Hepatocyte (in vitro differentiated cells): ENCODE measurements around the gene EPM2AIP1. TPM values are rescaled to one million over a fixed set of nuclear protein-coding genes. Genes with fewer than 3 reads are reported as not detected.

Source experiments
- DNase-seq: peaks from one replicate; pipeline ENCODE4 v3.0.0-alpha.2; 2016; ENCODE audit warnings: low spot score
- H2AFZ ChIP-seq: fragments of 200-600 bp; sonication (generic); 2 replicates; pipeline ENCODE4 v1.6.0; 2016; ENCODE audit warnings: antibody characterized with exemption, mild to moderate bottlenecking
- H3K27ac ChIP-seq: fragments of 200-600 bp; sonication (generic); 2 replicates; pipeline ENCODE4 v1.5.1; 2016; ENCODE audit warnings: mild to moderate bottlenecking
- H3K27me3 ChIP-seq: fragments of 200-600 bp; sonication (generic); 2 replicates; pipeline ENCODE4 v1.6.1; 2016
- H3K36me3 ChIP-seq: fragments of 200-600 bp; sonication (generic); replicated peaks from 2 replicates; pipeline ENCODE4 v1.5.1; 2016; ENCODE audit warnings: low read depth; ENCODE audit not compliant: insufficient read depth
- H3K4me1 ChIP-seq: fragments of 200-600 bp; sonication (generic); 2 replicates; pipeline ENCODE4 v1.5.1; 2016; ENCODE audit warnings: mild to moderate bottlenecking, moderate library complexity; ENCODE audit not compliant: insufficient read depth
- H3K4me2 ChIP-seq: fragments of 200-600 bp; sonication (generic); 2 replicates; pipeline ENCODE4 v1.6.0; 2016
- H3K4me3 ChIP-seq: fragments of 200-600 bp; sonication (generic); 2 replicates; pipeline ENCODE4 v1.5.1; 2016; ENCODE audit warnings: mild to moderate bottlenecking
- H3K79me2 ChIP-seq: fragments of 200-600 bp; sonication (generic); 2 replicates; pipeline ENCODE4 v1.6.0; 2017; ENCODE audit warnings: mild to moderate bottlenecking
- H3K9me2 ChIP-seq: fragments of 200-600 bp; sonication (generic); replicated peaks from 2 replicates; pipeline ENCODE4 v1.6.0; 2017; ENCODE audit warnings: mild to moderate bottlenecking; ENCODE audit not compliant: insufficient read depth
- H3K9me3 ChIP-seq: fragments of 200-600 bp; sonication (generic); 2 replicates; pipeline ENCODE4 v1.5.1; 2016; ENCODE audit warnings: low read depth, mild to moderate bottlenecking
- H4K20me1 ChIP-seq: fragments of 200-600 bp; sonication (generic); 2 replicates; pipeline ENCODE4 v1.6.0; 2016; ENCODE audit warnings: mild to moderate bottlenecking; ENCODE audit not compliant: insufficient read depth, poor library complexity, severe bottlenecking
- CTCF ChIP-seq: fragments of 200-600 bp; sonication (generic); IDR thresholded peaks from 2 replicates; pipeline ENCODE4 v1.5.1; 2016; ENCODE audit warnings: antibody characterized with exemption, mild to moderate bottlenecking; ENCODE audit not compliant: poor library complexity
- EZH2 ChIP-seq: fragments of 200-600 bp; sonication (generic); IDR thresholded peaks from 2 replicates; pipeline ENCODE4 v1.6.1; 2016; ENCODE audit warnings: antibody characterized with exemption, mild to moderate bottlenecking, borderline replicate concordance
- EZH2phosphoT487 ChIP-seq: fragments of 200-600 bp; sonication (generic); IDR thresholded peaks from one replicate; pipeline ENCODE4 v1.6.1; 2018; ENCODE audit warnings: antibody characterized with exemption, mild to moderate bottlenecking, low read depth, moderate library complexity; ENCODE audit not compliant: unreplicated experiment, severe bottlenecking
- WGBS: methylation state at CpG from one replicate; pipeline ENCODE4 v1.1.6; 2016; ENCODE audit warnings: low lambda C conversion rate; ENCODE audit errors: missing lambda C conversion rate; 5-methylcytosine and 5-hydroxymethylcytosine counted together
- polyA plus RNA-seq: library from polyadenylated mRNA; unstranded; fragments of >200 nt; fragmentation: Nextera tagmentation; extraction: Ambion mirVana; gene quantifications from 2 replicates; pipeline ENCODE4 v1.2.1, GENCODE V29; 2016
- total RNA-seq: library from RNA; depleted of rRNA; stranded (reverse); fragments of >200 nt; gene quantifications from 2 replicates; pipeline ENCODE4 v1.2.3, GENCODE V29; 2014

EPM2AIP1 gene
- total and polyA plus RNA-seq, 2 experiments from 2014 or later = 14.6 to 32.4 TPM

GRCh38 chr3:37024820-37025405 is 32.0 kb upstream of the EPM2AIP1 start:
- Histone ChIP-seq H3K9me3 (no peaks in the 10 kb centered on the region), H3K36me3 (no peaks in the 10 kb centered on the region), H4K20me1 (no peaks in the 10 kb centered on the region), H3K79me2 (no peaks in the 10 kb centered on the region), H2AFZ (no peak overlapping the region), H3K4me2 (no peak overlapping the region), H3K4me1 (no peaks in the 10 kb centered on the region), H3K4me3 (no peak overlapping the region), H3K27ac (no peak overlapping the region), H3K9me2 (no peaks in the 10 kb centered on the region), H3K27me3 (no peaks in the 10 kb centered on the region)
- WGBS = 99% methylated on average over 3 of the region's 3 CpGs
- DNase-seq = no peak
- TF ChIP-seq EZH2phosphoT487 = no peak
- no peak for TF ChIP-seq EZH2
- no peak for TF ChIP-seq CTCF

DNA sequence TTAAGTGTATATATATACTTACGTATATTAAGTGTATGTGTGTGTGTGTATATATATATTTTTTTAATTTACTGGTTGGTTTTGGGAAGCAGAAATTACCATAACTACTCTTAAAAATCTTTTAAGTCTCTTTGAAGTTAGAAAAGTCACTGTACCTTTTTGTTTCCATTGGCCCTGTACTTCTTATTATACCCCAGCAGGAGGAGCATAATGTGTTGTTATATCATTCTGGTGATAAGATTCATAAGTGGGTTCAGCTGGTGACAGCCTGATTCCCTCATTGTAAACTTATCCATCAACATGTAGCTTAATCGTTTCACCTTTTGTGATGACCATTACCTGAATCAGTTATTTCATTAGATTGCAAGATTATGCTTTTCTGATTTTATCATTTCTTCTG is 31.2 kb upstream of the EPM2AIP1 start:
- Histone ChIP-seq H3K9me2 (no peaks in the 10 kb centered on the region), H3K9me3 (no peaks in the 10 kb centered on the region), H3K4me1 (no peaks in the 10 kb centered on the region), H3K4me2 (no peak overlapping the region), H3K36me3 (no peaks in the 10 kb centered on the region), H3K27ac (no peak overlapping the region), H2AFZ (no peak overlapping the region), H3K27me3 (no peaks in the 10 kb centered on the region), H3K79me2 (no peaks in the 10 kb centered on the region), H3K4me3 (no peak overlapping the region), H4K20me1 (no peaks in the 10 kb centered on the region)
- TF ChIP-seq EZH2 (no peak), EZH2phosphoT487 (no peak), CTCF (no peak)
- WGBS = 100% methylated on average over 2 of the region's 2 CpGs
- DNase-seq = no peak

GRCh38 chr3:37017683-37018082 is 24.8 kb upstream of the EPM2AIP1 start:
- H3K9me3 ChIP-seq = no peaks in the 10 kb centered on the region
- 94% methylated on average over 3 of the region's 3 CpGs for WGBS
- H3K79me2 ChIP-seq = no peaks in the 10 kb centered on the region
- H3K4me1 ChIP-seq = no peaks in the 10 kb centered on the region
- no peak overlapping the region for H3K27ac ChIP-seq
- no peaks in the 10 kb centered on the region for H3K27me3 ChIP-seq
- no peak overlapping the region for H3K4me3 ChIP-seq
- H3K9me2 ChIP-seq = no peaks in the 10 kb centered on the region
- TF ChIP-seq EZH2phosphoT487 (no peak), EZH2 (no peak), CTCF (no peak)
- H3K4me2 ChIP-seq = no peak overlapping the region
- H3K36me3 ChIP-seq = no peaks in the 10 kb centered on the region
- no peak for DNase-seq
- no peaks in the 10 kb centered on the region for H4K20me1 ChIP-seq
- H2AFZ ChIP-seq = no peak overlapping the region

GRCh38 chr3:37016903-37017302 is 24.0 kb upstream of the EPM2AIP1 start:
- no peak for TF ChIP-seq CTCF
- TF ChIP-seq EZH2 = no peak
- TF ChIP-seq EZH2phosphoT487 = no peak
- Histone ChIP-seq H3K4me1 (no peaks in the 10 kb centered on the region), H3K27ac (no peak overlapping the region), H3K9me3 (no peaks in the 10 kb centered on the region), H3K9me2 (no peaks in the 10 kb centered on the region), H3K4me2 (no peak overlapping the region), H2AFZ (no peak overlapping the region), H3K27me3 (no peaks in the 10 kb centered on the region), H3K79me2 (no peaks in the 10 kb centered on the region), H3K36me3 (no peaks in the 10 kb centered on the region), H4K20me1 (no peaks in the 10 kb centered on the region), H3K4me3 (no peak overlapping the region)
- no peak for DNase-seq
- 97% methylated on average over 8 of the region's 8 CpGs for WGBS
